T-helper 1 cell treated with Interleukin-12 subunit alpha and Interleukin-12 subunit beta and Interleukin-4 antibody, amounts not matched to agents 30 μg/mL and 1 μg/mL, for 36 hours (primary cell): ENCODE measurements around the gene STARD4.

Experiments
- H3K27ac Mint-ChIP-seq: one replicate; pipeline ENCODE4 v1.8.0; 2021; ENCODE audit warnings: mild to moderate bottlenecking, mixed read lengths
- H3K27me3 Mint-ChIP-seq: one replicate; pipeline ENCODE4 v1.8.0; 2021; ENCODE audit warnings: low read depth, mixed read lengths
- H3K36me3 Mint-ChIP-seq: one replicate; pipeline ENCODE4 v1.8.0; 2021; ENCODE audit warnings: low read depth, mixed read lengths
- H3K4me1 Mint-ChIP-seq: one replicate; pipeline ENCODE4 v1.8.0; 2021; ENCODE audit warnings: low read depth, mixed read lengths
- H3K4me3 Mint-ChIP-seq: one replicate; pipeline ENCODE4 v1.8.0; 2021; ENCODE audit warnings: mild to moderate bottlenecking, moderate library complexity, mixed read lengths
- H3K9me3 Mint-ChIP-seq: one replicate; pipeline ENCODE4 v1.8.0; 2021; ENCODE audit warnings: mixed read lengths

Gene STARD4

GRCh38 chr5:111469903-111470302, 42.4 kb downstream of the STARD4 start:
- peaks cover 4% of the 10 kb centered on the region for H3K4me1 Mint-ChIP-seq
- no peak overlapping the region for H3K27ac Mint-ChIP-seq
- no peaks in the 10 kb centered on the region for H3K27me3 Mint-ChIP-seq
- H3K36me3 Mint-ChIP-seq: peaks cover 22% of the 10 kb centered on the region
- H3K9me3 Mint-ChIP-seq: peaks cover 11% of the 10 kb centered on the region
- H3K4me3 Mint-ChIP-seq: no peak overlapping the region

DNA sequence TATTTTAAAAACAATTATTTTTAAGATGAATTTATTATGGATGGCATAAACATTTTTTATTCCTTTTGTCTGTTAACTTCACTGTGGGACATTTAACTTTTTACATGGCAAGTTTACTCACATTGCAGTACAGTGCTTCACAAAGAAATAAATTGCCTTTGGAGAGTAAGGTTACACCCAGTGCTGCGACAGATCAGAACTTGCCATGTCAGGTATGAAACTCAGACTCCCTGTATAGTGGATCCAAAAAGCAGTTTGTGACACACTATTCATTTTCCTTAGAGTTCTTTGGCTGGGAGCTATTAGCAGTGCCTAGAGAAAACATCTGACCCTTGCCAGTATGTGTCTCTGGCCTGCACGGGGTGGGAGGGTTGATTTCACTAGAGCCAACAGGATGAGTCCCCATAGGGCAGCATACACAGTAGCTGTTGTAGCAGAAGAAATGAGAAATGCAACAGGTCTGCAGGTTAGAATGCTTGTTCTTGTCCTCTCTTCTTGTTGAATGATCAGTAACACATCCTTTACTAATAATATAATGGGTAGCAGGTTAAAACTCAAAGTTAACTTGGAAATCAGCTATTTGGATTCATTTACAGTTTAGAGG, 42.9 kb downstream of the STARD4 start:
- H3K4me3 Mint-ChIP-seq: no peak overlapping the region
- H3K9me3 Mint-ChIP-seq: peaks cover 13% of the 10 kb centered on the region
- peaks cover 4% of the 10 kb centered on the region for H3K4me1 Mint-ChIP-seq
- H3K36me3 Mint-ChIP-seq: peaks cover 24% of the 10 kb centered on the region
- no peak overlapping the region for H3K27ac Mint-ChIP-seq
- no peaks in the 10 kb centered on the region for H3K27me3 Mint-ChIP-seq

GRCh38 chr5:111463311-111463710, 49.0 kb downstream of the STARD4 start:
- H3K9me3 Mint-ChIP-seq: peaks cover 13% of the 10 kb centered on the region
- H3K4me1 Mint-ChIP-seq: no peaks in the 10 kb centered on the region
- peaks cover 36% of the 10 kb centered on the region for H3K36me3 Mint-ChIP-seq
- H3K4me3 Mint-ChIP-seq: no peak overlapping the region
- no peak overlapping the region for H3K27ac Mint-ChIP-seq
- H3K27me3 Mint-ChIP-seq: no peaks in the 10 kb centered on the region

- Mint-ChIP-seq H3K36me3 (peaks cover 36% of the 10 kb centered on the region), H3K4me3 (no peak overlapping the region), H3K9me3 (peaks cover 13% of the 10 kb centered on the region), H3K27ac (no peak overlapping the region), H3K27me3 (no peaks in the 10 kb centered on the region), H3K4me1 (no peaks in the 10 kb centered on the region)
Measured at GRCh38 chr5:111461934-111462333, 50.4 kb downstream of the STARD4 start.

- Mint-ChIP-seq H3K4me1 (no peaks in the 10 kb centered on the region), H3K4me3 (no peak overlapping the region), H3K36me3 (peaks cover 32% of the 10 kb centered on the region), H3K27ac (no peak overlapping the region), H3K27me3 (no peaks in the 10 kb centered on the region), H3K9me3 (peaks cover 9% of the 10 kb centered on the region)
Measured at GRCh38 chr5:111461255-111461671, 51.1 kb downstream of the STARD4 start.

DNA sequence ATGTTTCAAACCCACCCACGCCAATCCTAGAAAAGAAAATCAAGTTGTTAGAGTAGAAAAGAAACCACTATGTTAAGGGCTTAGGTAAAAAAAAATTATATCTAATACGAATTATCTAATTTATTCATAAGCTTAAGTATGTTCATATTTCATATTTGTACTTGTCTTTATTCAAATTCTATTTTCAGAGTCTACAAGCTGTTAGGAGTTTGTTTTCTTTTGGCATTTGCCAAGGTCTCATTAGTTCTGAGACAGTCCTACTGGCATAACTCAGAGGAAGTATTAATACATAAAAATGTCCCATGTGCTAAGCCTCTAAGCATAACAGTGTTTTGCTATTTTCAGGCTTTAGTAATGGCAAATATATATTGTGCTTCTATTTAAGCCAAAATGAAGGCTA, 57.6 kb downstream of the STARD4 start:
- H3K27me3 Mint-ChIP-seq: no peaks in the 10 kb centered on the region
- H3K9me3 Mint-ChIP-seq: no peaks in the 10 kb centered on the region
- H3K4me3 Mint-ChIP-seq: no peak overlapping the region
- H3K27ac Mint-ChIP-seq: no peak overlapping the region
- H3K4me1 Mint-ChIP-seq: no peaks in the 10 kb centered on the region
- peaks cover 11% of the 10 kb centered on the region for H3K36me3 Mint-ChIP-seq

DNA sequence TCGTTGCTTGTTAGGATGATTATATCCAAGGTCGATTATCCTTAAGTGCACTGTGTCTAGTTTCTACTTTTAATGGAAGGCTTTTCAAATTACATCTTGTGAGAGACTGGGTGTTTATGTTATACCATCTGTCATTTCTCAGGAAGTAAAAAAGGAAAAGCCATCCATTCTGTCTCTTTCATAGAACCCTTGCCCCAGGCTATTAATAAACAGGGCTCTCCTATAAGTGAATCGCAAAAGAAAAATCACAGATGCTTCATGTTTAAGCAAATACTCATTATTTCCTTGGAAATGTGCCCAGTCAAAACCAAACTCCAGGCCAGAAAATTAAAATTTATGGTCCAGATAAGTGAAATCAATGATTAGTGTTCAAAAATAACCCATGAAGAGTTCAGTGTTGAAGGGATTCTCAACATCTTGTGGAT, 58.1 kb downstream of the STARD4 start:
- no peaks in the 10 kb centered on the region for H3K9me3 Mint-ChIP-seq
- H3K4me1 Mint-ChIP-seq: no peaks in the 10 kb centered on the region
- H3K27ac Mint-ChIP-seq: no peak overlapping the region
- peaks cover 16% of the 10 kb centered on the region for H3K36me3 Mint-ChIP-seq
- no peaks in the 10 kb centered on the region for H3K27me3 Mint-ChIP-seq
- no peak overlapping the region for H3K4me3 Mint-ChIP-seq

GRCh38 chr5:111453747-111454146, 58.6 kb downstream of the STARD4 start:
- Mint-ChIP-seq H3K4me3 (no peak overlapping the region), H3K27me3 (no peaks in the 10 kb centered on the region), H3K4me1 (no peaks in the 10 kb centered on the region), H3K27ac (no peak overlapping the region), H3K36me3 (peaks cover 17% of the 10 kb centered on the region), H3K9me3 (no peaks in the 10 kb centered on the region)

DNA sequence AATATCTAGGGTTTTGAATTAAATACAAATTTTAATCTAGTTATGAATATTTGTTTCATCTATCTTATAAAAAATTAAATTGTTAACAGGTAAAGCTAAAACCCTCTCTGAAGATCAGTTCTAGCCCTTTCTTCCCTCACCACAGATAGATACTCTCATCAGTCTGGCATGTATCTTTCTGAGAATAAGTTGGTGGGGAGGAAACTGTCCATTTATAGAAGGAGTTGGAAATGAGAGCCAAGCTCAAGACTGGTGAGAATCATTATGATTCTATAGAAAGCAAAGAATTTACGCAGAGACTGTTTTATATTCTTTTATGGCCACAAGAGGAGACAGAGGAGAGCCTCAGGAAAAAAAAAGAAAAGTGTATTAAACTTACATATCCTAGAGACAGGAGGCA, 59.0 kb downstream of the STARD4 start:
- Mint-ChIP-seq H3K36me3 (peaks cover 17% of the 10 kb centered on the region), H3K27me3 (no peaks in the 10 kb centered on the region), H3K4me3 (no peak overlapping the region), H3K27ac (no peak overlapping the region), H3K9me3 (no peaks in the 10 kb centered on the region), H3K4me1 (no peaks in the 10 kb centered on the region)

GRCh38 chr5:111447822-111448221, 64.5 kb downstream of the STARD4 start:
- H3K4me1 Mint-ChIP-seq: peaks cover 3% of the 10 kb centered on the region
- H3K27me3 Mint-ChIP-seq: no peaks in the 10 kb centered on the region
- no peak overlapping the region for H3K27ac Mint-ChIP-seq
- H3K9me3 Mint-ChIP-seq: no peaks in the 10 kb centered on the region
- H3K36me3 Mint-ChIP-seq: peaks cover 14% of the 10 kb centered on the region
- no peak overlapping the region for H3K4me3 Mint-ChIP-seq

- no peaks in the 10 kb centered on the region for H3K27me3 Mint-ChIP-seq
- no peak overlapping the region for H3K4me3 Mint-ChIP-seq
- peaks cover 3% of the 10 kb centered on the region for H3K4me1 Mint-ChIP-seq
- H3K27ac Mint-ChIP-seq: no peak overlapping the region
- peaks cover 13% of the 10 kb centered on the region for H3K36me3 Mint-ChIP-seq
- H3K9me3 Mint-ChIP-seq: no peaks in the 10 kb centered on the region
Measured at GRCh38 chr5:111447099-111447498, 65.2 kb downstream of the STARD4 start.
